C4-2B (cell line): ENCODE measurements around the gene HMGN1.

Experiments used
- H3K27ac ChIP-seq: fragments of 450-650 bp; 2 replicates; pipeline ENCODE4 v1.5.1; 2017
- CTCF ChIP-seq: fragments of 450-650 bp; conservative IDR thresholded peaks from 2 replicates; pipeline ENCODE4 v1.5.1; 2017; ENCODE audit warnings: mild to moderate bottlenecking
- ZFX ChIP-seq: fragments of 450-650 bp; IDR thresholded peaks from 2 replicates; pipeline ENCODE4 v1.6.1; 2017

The HMGN1 gene

GRCh38 chr21:39364949-39365348 is 16.1 kb upstream of the HMGN1 start:
- TF ChIP-seq CTCF (no peak), ZFX (no peak)
- peak overlapping the region; percentile 56 for H3K27ac ChIP-seq

- H3K27ac ChIP-seq, result peak overlapping the region; percentile 56; the same call in 1 of the 2 replicates
- no peak for TF ChIP-seq ZFX
- TF ChIP-seq CTCF, result no peak
Measured at GRCh38 chr21:39363607-39364555, 15.0 kb upstream of the HMGN1 start.

- TF ChIP-seq CTCF, result no peak
- no peak for TF ChIP-seq ZFX
- no peak overlapping the region for H3K27ac ChIP-seq
Measured at GRCh38 chr21:39362733-39363132, 13.8 kb upstream of the HMGN1 start.

- H3K27ac ChIP-seq, result no peak overlapping the region
- TF ChIP-seq CTCF, result no peak
- no peak for TF ChIP-seq ZFX
Measured at GRCh38 chr21:39359382-39359781, 10.5 kb upstream of the HMGN1 start.

- no peak for TF ChIP-seq ZFX
- no peak for TF ChIP-seq CTCF
Measured at GRCh38 chr21:39353295-39353694, 4.4 kb upstream of the HMGN1 start.

GRCh38 chr21:39350094-39351005 is 1.5 kb upstream of the HMGN1 start:
- TF ChIP-seq ZFX (no peak), CTCF (no peak)
- peak overlapping the region; percentile 94 for H3K27ac ChIP-seq

More at GRCh38 chr21:39353295-39353694, 4.4 kb upstream of the HMGN1 start:
- no peak overlapping the region for H3K27ac ChIP-seq
